ENCODE measurements around the gene VTI1A. TPM values are rescaled to one million over a fixed set of nuclear protein-coding genes. Genes with fewer than 3 reads are reported as not detected.
"Not testable (repeated sequence)": the region's sequence is repeated elsewhere in the genome, so short reads cannot be mapped to it uniquely, and the experiment has no call there.

VTI1A gene
- total and polyA plus RNA-seq, 12 donors: 5.2 to 64.1 (median 22.0) TPM

DNA sequence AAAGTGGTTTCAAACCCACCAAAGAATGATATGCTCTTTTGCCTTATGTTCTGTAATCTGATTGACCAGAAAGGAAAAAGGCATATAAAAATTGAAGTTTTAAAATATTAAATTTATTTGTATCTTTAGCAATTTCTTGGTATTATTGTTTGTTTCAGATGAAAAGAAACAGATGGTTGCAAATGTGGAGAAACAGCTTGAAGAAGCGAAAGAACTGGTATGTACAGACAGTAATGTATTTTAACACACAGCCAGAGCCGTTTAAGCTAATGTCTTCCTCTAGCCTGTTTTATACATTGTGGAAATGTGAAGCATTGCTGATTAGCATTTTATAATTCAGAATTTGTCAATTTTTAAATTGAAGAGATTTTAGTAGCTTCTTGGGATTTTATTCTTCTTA, 13.4 kb downstream of the VTI1A start:
- intact Hi-C loops (cut with DNase I): no loop called here
- H3K36me3 ChIP-seq (replicated peaks in 1 of 2): peaks cover 0 to 16% of the 10 kb centered on the region in 2 donors
- H3K27ac ChIP-seq: no peak overlapping the region
- DNase-seq: no peak
- H3K4me3 ChIP-seq: no peak overlapping the region
- no peaks in the 10 kb centered on the region for H3K27me3 ChIP-seq
- H3K4me1 ChIP-seq (replicated peaks in 1 of 2): no peaks in the 10 kb centered on the region
- TF ChIP-seq, protein P1, sequence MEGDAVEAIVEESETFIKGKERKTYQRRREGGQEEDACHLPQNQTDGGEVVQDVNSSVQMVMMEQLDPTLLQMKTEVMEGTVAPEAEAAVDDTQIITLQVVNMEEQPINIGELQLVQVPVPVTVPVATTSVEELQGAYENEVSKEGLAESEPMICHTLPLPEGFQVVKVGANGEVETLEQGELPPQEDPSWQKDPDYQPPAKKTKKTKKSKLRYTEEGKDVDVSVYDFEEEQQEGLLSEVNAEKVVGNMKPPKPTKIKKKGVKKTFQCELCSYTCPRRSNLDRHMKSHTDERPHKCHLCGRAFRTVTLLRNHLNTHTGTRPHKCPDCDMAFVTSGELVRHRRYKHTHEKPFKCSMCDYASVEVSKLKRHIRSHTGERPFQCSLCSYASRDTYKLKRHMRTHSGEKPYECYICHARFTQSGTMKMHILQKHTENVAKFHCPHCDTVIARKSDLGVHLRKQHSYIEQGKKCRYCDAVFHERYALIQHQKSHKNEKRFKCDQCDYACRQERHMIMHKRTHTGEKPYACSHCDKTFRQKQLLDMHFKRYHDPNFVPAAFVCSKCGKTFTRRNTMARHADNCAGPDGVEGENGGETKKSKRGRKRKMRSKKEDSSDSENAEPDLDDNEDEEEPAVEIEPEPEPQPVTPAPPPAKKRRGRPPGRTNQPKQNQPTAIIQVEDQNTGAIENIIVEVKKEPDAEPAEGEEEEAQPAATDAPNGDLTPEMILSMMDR (IDR thresholded peaks at IDR 0.05): no peak
- TF ChIP-seq POLR2A (IDR thresholded peaks at IDR 0.05): no peak
- WGBS, 4 donors: 94 to 96% (median 95%) methylated on average over 2 of the region's 2 CpGs
- no peaks in the 10 kb centered on the region for H3K9me3 ChIP-seq (replicated peaks in 1 of 3)

DNA sequence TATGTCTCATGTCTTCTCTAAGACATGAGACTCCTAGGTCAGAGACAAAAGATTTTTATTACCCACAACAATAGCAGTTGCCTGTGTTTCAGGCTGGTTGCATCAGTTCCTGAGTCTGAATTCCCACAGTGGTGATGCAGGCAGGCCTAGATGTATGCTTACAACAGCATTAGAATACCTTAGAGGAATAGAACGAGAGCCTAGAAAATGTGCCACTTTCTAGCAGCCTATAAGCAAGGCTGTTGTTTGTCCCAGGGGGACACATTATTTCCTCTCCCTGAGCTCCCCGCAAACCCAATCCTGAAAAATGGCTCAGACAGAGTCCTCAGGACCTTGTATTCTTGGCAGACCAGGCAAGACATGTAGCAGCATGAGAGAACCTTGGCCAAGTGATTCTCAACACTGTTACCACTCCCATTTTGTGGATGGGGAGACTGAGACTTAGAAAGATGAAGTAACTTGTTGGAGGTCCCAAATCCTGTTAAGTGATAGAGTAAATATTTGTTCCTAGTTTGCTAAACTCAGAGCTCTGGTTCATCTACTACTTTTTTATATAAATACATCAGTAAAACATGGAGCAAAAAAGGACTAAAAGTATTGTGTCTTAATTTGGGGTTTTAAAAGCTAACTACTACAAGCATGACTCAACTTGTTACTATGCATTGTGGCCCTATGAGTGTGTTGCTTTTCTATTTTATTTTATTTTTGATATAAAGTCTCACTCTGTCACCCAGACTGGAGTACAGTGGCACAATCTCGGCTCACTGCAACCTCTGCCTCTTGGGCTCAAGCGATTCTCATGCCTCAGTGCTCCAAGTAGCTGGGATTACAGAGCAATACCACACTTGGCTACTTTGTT, 14.2 kb downstream of the VTI1A start:
- no peaks in the 10 kb centered on the region for H3K4me1 ChIP-seq (replicated peaks in 1 of 2)
- no peak for DNase-seq
- H3K9me3 ChIP-seq (replicated peaks in 1 of 3): no peaks in the 10 kb centered on the region
- no peak overlapping the region for H3K4me3 ChIP-seq
- 95 to 98% (median 96%) methylated on average over 4 of the region's 4 CpGs for WGBS, 4 donors
- H3K27me3 ChIP-seq: no peaks in the 10 kb centered on the region
- H3K36me3 ChIP-seq (replicated peaks in 1 of 2): peaks cover 0 to 17% of the 10 kb centered on the region in 2 donors
- intact Hi-C loops (cut with DNase I): no loop called here
- H3K27ac ChIP-seq: no peak overlapping the region
- TF ChIP-seq POLR2A (IDR thresholded peaks at IDR 0.05): no peak

DNA sequence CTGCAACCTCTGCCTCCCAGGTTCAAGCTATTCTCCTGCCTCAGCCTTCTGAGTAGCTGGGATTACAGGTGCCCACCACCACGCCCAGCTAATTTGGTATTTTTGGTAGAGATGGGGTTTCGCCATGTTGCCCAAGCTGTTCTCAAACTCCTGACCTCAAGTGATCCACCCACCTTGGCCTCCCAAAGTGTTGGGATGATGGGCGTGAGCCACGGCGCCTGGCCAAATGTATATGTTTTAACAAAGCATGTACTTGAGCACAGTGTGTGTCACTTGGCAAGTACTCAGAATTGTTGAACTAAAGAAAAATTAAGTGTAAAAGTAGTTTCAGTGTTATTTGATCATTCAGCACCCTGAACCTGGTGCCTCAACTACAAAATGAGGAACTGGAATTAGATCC, 17.1 kb downstream of the VTI1A start:
- H3K27me3 ChIP-seq; H3K4me3 ChIP-seq; intact Hi-C loops (cut with DNase I); DNase-seq; H3K4me1 ChIP-seq (replicated peaks in 1 of 2); H3K27ac ChIP-seq; H3K9me3 ChIP-seq (replicated peaks in 1 of 3): not testable (repeated sequence)
- WGBS, 4 donors: 97 to 100% (median 97%) methylated on average over 5 of the region's 5 CpGs
- H3K36me3 ChIP-seq (replicated peaks in 1 of 2): peaks cover 0 to 17% of the 10 kb centered on the region in 2 donors

DNA sequence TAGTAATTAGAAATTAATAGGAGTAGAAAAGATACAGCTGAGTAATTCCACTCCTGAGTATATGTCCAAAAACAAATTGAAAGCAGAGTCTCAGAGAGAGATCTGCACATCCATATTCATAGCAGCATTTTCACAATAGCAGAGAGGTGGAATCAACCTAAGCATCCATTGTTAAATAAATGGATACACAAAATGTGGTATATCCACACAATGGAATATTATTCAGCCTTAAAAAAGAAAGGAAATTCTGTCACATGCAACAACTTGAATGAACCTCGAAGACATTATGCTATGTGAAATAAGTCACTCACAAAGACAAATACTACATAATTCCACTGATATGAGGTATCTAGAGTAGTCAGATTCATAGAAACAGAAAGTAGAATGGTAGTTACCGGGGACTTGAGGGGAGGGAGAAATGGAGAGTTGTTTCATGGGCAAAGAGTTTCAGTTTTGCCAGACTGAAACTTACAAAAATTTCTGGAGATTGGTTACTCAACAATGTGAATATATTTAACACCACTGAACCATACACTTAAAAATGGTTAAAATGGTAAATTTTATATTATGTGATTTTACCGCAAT, 18.4 kb downstream of the VTI1A start:
- H3K4me3 ChIP-seq: no peak overlapping the region
- DNase-seq: no peak
- 91 to 98% (median 93%) methylated on average over 3 of the region's 3 CpGs for WGBS, 4 donors
- H3K27me3 ChIP-seq: no peaks in the 10 kb centered on the region
- peaks cover 0 to 17% of the 10 kb centered on the region in 2 donors for H3K36me3 ChIP-seq (replicated peaks in 1 of 2)
- TF ChIP-seq, protein P1 (IDR thresholded peaks at IDR 0.05): no peak
- TF ChIP-seq POLR2A (IDR thresholded peaks at IDR 0.05): no peak
- no peak overlapping the region for H3K27ac ChIP-seq
- H3K4me1 ChIP-seq (replicated peaks in 1 of 2): no peaks in the 10 kb centered on the region
- intact Hi-C loops (cut with DNase I): no loop called here
- no peaks in the 10 kb centered on the region for H3K9me3 ChIP-seq (replicated peaks in 1 of 3)

DNA sequence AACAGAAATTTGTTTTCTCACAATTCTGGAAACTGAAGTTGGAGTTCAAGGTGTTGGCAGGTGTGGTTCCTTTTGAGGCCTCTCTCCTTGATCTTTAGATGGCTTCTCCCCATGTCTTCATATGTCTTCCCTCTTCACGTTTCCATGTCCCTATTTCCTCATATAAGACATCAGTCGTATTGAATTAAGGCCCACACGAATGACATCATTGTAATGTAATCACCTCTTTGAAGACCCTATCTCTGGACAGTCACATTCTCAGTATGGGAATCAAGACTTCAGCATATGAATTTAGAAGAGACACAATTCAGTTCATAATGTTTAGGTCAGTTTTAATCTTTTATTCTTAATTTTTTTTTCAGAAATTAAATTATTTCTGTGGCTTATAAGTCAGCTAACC, 19.8 kb downstream of the VTI1A start:
- WGBS, 4 donors: 87 to 91% (median 89%) methylated on average over 3 of the region's 3 CpGs
- TF ChIP-seq, protein P1 (IDR thresholded peaks at IDR 0.05): no peak
- TF ChIP-seq POLR2A (IDR thresholded peaks at IDR 0.05): no peak
- H3K36me3 ChIP-seq (replicated peaks in 1 of 2): peaks cover 0 to 11% of the 10 kb centered on the region in 2 donors

More for the DNA sequence above, 19.8 kb downstream of the VTI1A start:
- intact Hi-C loops (cut with DNase I): no loop called here
- H3K4me3 ChIP-seq: no peak overlapping the region
- H3K4me1 ChIP-seq (replicated peaks in 1 of 2): no peaks in the 10 kb centered on the region
- no peak overlapping the region for H3K27ac ChIP-seq
- no peaks in the 10 kb centered on the region for H3K27me3 ChIP-seq
- no peak for DNase-seq
- H3K9me3 ChIP-seq (replicated peaks in 1 of 3): no peaks in the 10 kb centered on the region

All from adrenal gland (tissue), 12 donors.